HEK293T (cell line): ENCODE data around the gene PAM.

Source experiments
- FOXA1 ChIP-seq: fragments of 450-650 bp; IDR thresholded peaks from 2 replicates; pipeline ENCODE4 v1.6.1; 2016; ENCODE audit warnings: mild to moderate bottlenecking
- LEF1 ChIP-seq: fragments of 450-650 bp; IDR thresholded peaks from 2 replicates; pipeline ENCODE4 v1.6.1; 2017; ENCODE audit warnings: mild to moderate bottlenecking, borderline replicate concordance
- NFRKB ChIP-seq: fragments of 450-650 bp; IDR thresholded peaks from 2 replicates; pipeline ENCODE4 v1.6.1; 2016; ENCODE audit warnings: mild to moderate bottlenecking, moderate library complexity
- SP1 ChIP-seq: fragments of 450-650 bp; IDR thresholded peaks from 2 replicates; pipeline ENCODE4 v1.6.1; 2017
- SUZ12 ChIP-seq: fragments of 450-650 bp; IDR thresholded peaks from 2 replicates; pipeline ENCODE4 v1.6.1; 2016; ENCODE audit warnings: mild to moderate bottlenecking

DNA sequence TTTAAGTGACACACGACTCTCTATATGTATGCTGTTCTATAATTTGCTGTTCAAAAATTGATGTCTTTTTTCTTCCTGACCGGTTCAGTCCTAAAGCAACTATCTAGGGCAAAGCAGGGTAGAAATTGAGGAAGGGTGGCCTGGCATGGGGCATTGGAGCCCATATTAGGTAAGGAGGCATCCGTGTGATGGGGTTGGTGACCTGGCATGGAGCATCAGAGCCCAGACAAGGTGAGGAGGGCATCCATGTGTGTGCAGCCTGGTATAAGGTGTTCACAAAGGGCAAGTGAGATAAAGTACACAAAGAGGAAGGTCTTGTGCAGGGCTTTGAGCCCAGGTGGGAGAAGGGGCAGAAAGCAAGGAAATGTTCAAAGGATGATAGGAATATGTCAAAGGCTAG lies 104.9 kb downstream of the PAM start:
- no peak for TF ChIP-seq LEF1
- TF ChIP-seq NFRKB = no peak
- TF ChIP-seq SP1 = no peak
- TF ChIP-seq SUZ12 = no peak
- no peak for TF ChIP-seq FOXA1
